RCC 7860 (cell line): Measurements from ENCODE around the gene RERE.
"Not testable (repeated sequence)": the region's sequence is repeated elsewhere in the genome, so short reads cannot be mapped to it uniquely, and the experiment has no call there.

Experiments
- DNase-seq: peaks from one replicate; pipeline ENCODE4 v3.0.0-alpha.2; 2015; ENCODE audit warnings: low spot score
- FAIRE-seq: peaks from 2 replicates; lab custom pipeline; 2012; peaks lifted over from hg19 to GRCh38; lab: Jason Lieb, UNC

RERE gene

DNA sequence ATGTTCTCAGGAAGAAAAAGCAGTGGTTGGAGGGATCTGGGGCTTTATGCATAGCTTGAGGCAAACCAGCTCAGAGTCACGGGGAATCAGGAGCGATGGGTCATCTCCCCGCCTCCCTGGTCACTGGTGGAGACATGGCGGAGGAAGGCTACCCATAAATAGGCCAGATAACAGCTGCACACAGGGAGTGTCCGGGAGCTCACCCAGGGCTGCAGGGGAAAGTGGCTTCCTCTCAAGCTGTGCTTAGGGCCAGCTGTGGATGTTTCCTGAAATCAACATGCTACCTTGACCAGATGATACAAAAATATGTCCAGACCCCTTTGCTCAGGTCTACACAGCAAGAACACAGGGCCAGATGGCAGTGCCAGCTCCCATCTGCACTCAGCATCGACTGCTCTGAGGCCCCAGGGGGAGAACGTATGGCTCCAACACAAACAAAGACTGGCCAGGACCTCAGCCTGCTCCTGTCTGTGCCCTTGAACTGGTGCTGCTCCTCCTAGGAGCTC, 27.1 kb upstream of the RERE start:
- DNase-seq = no peak
- FAIRE-seq = no peak

- FAIRE-seq (no peak), DNase-seq (no peak)
Observed at GRCh38 chr1:8841395-8841794, 24.0 kb upstream of the RERE start.

GRCh38 chr1:8839990-8840389, 22.6 kb upstream of the RERE start:
- FAIRE-seq (no peak), DNase-seq (no peak)

- FAIRE-seq = no peak
- DNase-seq = no peak
Observed at GRCh38 chr1:8835941-8836643, 18.7 kb upstream of the RERE start.

DNA sequence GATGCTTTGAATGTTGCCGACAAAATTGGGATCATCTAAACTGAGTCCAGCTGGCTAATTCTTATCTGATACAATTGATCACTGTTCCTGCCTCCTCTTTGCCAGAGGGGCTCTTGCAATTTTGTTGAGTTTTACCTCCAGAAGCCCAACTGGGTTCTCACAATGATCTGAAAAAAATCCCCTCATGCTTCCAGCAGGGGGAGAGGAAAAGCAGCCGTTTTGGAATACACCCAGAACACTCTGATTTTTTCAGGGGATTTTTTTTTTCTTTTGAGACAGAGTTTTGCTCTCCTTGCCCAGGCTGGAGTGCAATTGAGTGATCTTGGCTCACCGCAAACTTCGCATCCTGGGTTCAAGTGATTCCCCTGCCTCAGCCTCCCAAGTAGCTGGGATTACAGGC, 13.9 kb upstream of the RERE start:
- FAIRE-seq = no peak
- DNase-seq = no peak

DNA sequence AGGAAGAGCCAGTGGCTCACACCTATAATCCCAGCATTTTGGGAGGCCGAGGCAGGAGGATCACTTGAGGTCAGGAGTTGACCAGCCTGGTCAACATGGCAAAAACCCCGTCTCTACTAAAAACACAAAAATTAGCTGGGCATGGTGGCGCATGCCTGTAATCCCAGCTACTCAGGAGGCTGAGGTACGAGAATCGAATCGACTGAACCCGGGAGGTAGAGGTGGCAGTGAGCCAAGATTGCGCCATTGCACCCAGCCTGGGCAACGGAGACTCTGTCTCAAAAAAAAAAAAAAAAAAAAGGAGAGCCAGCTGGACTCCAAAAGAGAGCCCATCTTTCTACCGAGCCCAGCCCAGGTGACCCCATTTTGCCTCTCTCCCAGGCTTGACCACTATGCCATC, 13.3 kb upstream of the RERE start:
- FAIRE-seq, DNase-seq: not testable (repeated sequence)

GRCh38 chr1:8825985-8826481, 8.6 kb upstream of the RERE start:
- FAIRE-seq (no peak), DNase-seq (peak; percentile 15)

DNA sequence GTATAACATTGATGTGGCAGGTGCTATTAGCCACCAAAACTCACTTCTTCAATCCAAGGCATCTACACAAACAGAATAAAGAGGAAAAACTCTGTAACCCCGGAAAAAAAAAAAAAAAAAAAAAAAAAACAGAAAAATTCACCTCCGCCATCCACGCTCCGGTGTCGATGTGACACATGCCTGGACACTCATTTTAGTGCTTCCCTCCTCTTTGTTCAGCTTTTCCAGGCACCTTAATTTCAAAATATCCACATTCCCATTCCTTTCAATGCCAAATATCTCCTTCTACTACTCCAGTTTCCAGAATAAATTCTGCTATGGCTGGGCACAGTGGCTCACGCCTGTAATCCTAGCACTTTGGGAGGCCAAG, 5.8 kb upstream of the RERE start:
- DNase-seq (no peak), FAIRE-seq (no peak)

GRCh38 chr1:8822373-8823294, 5.2 kb upstream of the RERE start:
- FAIRE-seq = peak; percentile 84

GRCh38 chr1:8821084-8821483, 3.6 kb upstream of the RERE start:
- DNase-seq (peak; percentile 72), FAIRE-seq (peak; percentile 80)

More at GRCh38 chr1:8822373-8823294, 5.2 kb upstream of the RERE start:
- DNase-seq = peak; percentile 91

- FAIRE-seq, DNase-seq: not testable (repeated sequence)
Observed at GRCh38 chr1:8818789-8819188, 1.3 kb upstream of the RERE start.

DNA sequence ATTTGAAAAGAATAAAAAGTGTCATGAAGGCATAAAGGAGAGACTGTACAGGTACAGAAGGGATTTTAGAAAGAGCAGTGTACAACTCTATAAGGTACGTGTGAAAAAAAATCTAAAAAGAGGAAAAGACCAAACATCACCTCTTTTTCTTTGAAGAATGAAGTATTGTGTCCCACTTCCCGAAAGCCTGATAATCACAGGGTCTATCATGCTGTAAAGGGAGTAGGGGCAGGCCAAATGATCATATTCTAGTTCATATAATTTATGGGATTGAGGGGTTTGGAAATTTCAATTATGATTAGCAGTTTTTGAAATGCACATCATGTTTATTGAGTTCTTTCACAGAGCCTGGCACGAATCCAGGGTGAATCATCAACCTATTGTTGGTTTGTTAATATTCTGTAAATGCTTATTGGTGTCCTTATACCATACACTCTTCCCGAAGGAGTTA, 910 bp upstream of the RERE start:
- no peak for DNase-seq

DNA sequence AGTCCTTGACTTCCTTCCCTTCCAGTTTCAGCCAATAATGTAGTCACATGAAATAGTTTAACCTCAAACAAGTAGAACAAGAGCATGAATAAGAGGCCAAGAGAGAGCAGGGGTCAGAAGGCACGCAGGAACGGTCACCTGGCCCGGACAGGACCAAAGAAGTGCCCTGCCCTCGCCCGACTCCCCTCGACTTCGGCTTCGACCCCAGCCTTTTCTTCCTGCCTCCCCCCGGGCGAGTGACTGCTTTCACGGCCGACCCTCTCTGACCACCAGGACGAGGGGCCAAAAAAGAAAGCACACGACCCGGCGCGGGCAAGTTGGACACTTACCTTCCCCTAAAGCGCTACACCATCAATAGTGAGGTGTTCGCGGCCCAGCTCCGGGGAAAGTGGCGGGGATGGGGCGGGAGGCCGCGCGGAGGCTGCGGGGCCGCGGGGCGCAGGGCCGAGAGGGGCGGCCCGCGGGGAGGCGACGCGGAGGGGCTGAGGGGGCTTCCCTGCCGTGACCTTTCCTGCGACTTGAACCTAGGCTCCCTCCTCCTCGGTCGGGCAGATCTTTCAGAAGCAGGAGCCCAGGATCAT, 519 bp downstream of the RERE start:
- FAIRE-seq (no peak), DNase-seq (peak; percentile 30)

More for the DNA sequence above, 910 bp upstream of the RERE start:
- peak; percentile 57 for FAIRE-seq

DNA sequence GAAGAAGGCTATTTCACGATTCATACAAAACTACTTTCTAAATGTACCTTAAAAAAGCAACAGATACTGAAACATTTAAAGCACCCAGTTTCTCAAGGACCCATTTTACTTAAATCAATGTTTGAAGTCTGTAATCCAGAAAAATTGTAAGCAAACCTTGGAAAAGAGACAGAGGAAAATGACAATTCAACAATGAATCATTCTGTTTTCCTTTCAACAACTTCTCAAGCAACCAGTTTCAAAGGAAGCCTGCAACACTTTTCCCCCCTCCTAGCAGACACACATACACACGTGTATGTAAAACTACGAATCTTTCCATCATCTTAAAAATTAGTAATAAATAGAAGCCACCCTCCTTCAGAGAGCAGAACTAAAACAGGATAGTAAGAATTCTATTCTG, 1.2 kb downstream of the RERE start:
- FAIRE-seq (peak; percentile 14), DNase-seq (peak; percentile 23)

- DNase-seq (no peak), FAIRE-seq (no peak)
Observed at GRCh38 chr1:8815582-8816151, 1.8 kb downstream of the RERE start.

DNA sequence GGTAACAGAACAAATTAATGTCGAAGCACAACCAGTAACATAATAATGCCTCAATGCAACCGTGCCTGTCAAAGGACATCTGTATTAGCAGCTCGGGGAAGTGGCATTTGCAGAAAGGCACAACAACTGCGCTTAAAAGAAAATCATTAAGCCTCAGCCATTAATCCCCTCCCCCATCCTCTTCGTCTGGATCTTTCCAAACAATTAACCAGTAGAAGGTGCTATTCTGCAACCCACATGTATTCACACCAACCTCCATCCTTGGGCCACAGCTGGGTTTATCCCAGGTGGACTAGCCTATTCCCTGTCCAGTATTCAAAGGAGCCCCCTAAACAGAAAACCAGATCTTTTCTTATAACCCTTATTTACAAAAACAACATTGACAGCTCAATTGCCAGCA, 2.6 kb downstream of the RERE start:
- no peak for DNase-seq

GRCh38 chr1:8813991-8814390, 3.4 kb downstream of the RERE start:
- peak; percentile 65 for FAIRE-seq
- no peak for DNase-seq

More for the DNA sequence above, 2.6 kb downstream of the RERE start:
- no peak for FAIRE-seq

DNA sequence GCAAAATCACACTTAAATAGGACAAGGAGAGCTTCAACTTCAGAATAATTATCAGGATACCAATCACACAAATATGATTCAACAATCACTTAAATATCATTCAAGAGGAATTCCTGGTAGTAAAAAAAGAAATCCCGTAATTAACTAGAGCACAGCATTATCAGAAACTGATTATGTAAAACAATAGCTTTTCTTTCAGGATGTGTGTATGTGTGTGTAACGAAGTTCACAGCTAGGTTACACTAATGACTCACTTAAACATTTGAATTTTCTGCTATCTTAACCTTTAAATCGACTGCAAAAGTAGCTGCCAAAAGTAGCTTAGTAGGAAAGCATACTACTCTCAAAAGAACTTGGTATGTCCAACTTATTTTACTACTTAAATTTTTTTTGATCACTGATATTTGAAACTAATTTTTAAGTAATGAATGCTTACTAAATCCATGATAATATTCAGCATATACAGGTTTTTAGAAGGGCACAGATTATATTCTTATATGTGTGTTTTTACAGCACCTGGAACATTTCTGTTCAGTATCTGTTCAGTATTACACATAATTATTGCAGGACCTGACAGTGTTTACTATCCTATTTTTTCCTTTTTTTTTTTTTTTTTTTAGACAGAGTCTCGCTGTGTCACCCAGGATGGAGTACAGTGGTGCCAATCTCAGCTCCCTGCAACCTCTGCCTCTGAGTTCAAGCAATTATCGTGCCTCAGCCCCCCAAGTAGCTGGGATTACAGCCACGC, 4.2 kb downstream of the RERE start:
- FAIRE-seq = peak; percentile 75
- peak; percentile 26 for DNase-seq

GRCh38 chr1:8812081-8812480, 5.4 kb downstream of the RERE start:
- no peak for DNase-seq
- no peak for FAIRE-seq

GRCh38 chr1:8810987-8811386, 6.5 kb downstream of the RERE start:
- FAIRE-seq (no peak), DNase-seq (no peak)
